HCT116 (cell line): ENCODE data around the gene MALSU1.

ENCODE experiments used
- CTCF ChIP-seq, 3 experiments: fragments of 200-600 bp in 1 of 3; sonication (generic) in 1 of 3; IDR thresholded peaks in 2 of 3; conservative IDR thresholded peaks in 1 of 3; 2 replicates each; pipeline ENCODE4 v1.5.1; 2012 to 2017; ENCODE audit warnings: low read depth in 2 of 3, low read length in 2 of 3, antibody characterized with exemption in 1 of 3, borderline replicate concordance in 1 of 3, control low read depth in 1 of 3, mild to moderate bottlenecking in 1 of 3, mixed read lengths in 1 of 3, mixed run types in 1 of 3, moderate library complexity in 1 of 3; ENCODE audit not compliant: insufficient read depth in 1 of 3
- JUND ChIP-seq: IDR thresholded peaks from 2 replicates; pipeline ENCODE4 v1.6.1; 2012
- REST ChIP-seq: IDR thresholded peaks from 2 replicates; pipeline ENCODE4 v1.6.1; 2012; ENCODE audit warnings: low read depth

GRCh38 chr7:23272275-23272674, 26.9 kb upstream of the MALSU1 start:
- TF ChIP-seq CTCF (IDR thresholded peaks at IDR 0.05 in 2 of 3, conservative IDR thresholded peaks at IDR 0.05 in 1 of 3; ENCODE audit: borderline replicate concordance in 1 of 3, insufficient read depth in 1 of 3, low read depth in 2 of 3, low read length in 2 of 3) (no peak), REST (no peak), JUND (no peak)
